CD4-positive, alpha-beta T cell treated with Interleukin-6 at 100 ng/mL for 8 hours (primary cell): ENCODE data around the gene NTRK2.

Source experiments
- DNase-seq: peaks from one replicate; pipeline ENCODE4 v3.0.0-alpha.2; 2020; ENCODE audit warnings: mixed read lengths, low spot score

NTRK2 gene

DNA sequence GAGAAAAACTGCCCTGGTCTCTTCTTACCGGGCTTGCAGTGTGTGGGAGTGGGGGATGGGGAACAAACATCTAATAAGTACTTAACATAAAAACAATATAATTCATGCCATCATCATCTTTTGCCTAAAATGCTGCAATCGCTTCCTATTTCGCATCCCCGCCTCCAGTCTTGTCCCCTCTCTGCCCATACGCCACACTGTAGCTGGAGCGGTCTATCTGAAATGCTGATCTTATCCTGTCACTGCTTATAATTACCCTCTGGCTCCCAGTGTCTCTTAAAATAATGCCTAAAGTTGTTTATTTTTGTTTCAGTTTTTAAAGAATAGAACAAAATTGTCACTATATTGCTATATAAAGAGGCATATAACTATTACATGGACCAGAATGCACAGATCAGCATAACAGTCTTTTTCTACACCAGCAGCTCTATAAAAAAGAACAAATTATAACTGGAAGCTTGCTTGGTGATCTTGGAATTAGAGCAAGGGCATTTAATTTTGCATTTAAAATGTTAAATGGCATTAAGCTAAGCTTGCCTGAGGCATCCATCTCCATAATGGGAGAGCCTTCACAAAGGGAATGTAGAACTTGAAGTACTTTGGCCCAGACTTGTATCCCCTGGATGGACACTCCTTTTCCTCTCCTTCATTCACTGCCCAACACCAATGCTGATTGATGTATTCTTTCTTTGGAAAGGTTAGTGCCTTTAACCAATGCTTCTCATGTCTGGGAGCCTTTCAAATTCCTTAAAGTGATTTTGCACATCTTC, 12.2 kb downstream of the NTRK2 start:
- DNase-seq: no peak

DNA sequence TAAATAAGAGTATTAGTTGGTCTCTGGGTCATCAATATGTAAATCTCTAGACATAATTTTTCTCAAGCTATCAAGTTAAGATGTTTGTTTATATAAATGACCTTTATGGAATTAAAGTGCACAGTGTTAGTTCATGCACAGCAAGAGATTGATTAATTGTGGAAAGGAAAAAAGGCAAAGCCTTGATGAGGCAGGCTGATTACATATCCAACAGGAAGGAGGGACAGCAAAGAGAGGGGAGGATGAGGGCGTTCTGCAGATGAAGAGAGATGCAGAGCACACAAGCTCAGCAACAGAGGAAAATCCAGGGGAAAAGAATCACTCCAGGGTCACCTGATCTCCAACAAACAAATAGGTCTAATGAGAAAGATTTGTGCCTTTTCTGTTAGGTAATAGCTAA, 16.5 kb downstream of the NTRK2 start:
- DNase-seq: no peak

- no peak for DNase-seq
Observed at GRCh38 chr9:84688956-84689355, 19.4 kb downstream of the NTRK2 start.

- no peak for DNase-seq
Observed at GRCh38 chr9:84691634-84692033, 22.1 kb downstream of the NTRK2 start.

DNA sequence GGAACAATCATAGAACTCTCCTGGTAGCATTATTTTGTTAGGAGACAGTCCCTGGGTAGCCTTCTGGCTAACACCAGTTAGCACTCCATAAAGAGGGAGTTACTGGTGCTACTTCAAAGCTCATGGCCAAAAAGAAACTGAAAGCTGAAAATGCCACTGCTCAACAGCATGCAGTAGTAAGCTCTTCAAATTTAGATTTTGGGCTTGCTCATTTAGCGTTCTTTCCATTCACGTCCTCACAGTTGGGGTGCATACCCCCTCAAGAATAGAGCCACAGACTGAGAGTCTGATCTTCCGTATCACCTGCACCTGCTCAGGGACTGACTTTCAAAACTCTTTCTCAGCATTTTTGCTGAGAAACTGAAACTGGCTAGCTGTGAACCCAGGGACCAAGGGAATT, 24.7 kb downstream of the NTRK2 start:
- no peak for DNase-seq

DNA sequence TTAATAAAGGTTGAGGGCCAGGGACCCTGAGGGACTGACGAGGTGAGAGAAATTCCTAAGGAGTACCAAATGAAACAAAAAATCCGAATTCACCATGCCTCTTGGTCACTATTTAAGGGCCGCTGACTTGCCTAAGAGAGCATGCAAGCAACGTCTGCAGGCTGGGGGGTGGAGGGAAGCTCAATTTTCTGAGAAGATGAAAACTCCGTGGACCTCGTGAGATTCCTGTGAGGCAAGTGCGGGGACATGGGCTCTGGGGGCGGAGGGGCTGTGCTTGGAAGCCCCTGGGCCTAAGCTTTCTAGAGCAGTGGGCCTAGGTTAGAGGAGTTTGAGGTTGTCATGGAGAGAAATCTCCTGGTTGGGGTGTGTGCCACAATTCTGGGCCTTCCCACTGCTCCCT, 27.5 kb downstream of the NTRK2 start:
- no peak for DNase-seq

DNA sequence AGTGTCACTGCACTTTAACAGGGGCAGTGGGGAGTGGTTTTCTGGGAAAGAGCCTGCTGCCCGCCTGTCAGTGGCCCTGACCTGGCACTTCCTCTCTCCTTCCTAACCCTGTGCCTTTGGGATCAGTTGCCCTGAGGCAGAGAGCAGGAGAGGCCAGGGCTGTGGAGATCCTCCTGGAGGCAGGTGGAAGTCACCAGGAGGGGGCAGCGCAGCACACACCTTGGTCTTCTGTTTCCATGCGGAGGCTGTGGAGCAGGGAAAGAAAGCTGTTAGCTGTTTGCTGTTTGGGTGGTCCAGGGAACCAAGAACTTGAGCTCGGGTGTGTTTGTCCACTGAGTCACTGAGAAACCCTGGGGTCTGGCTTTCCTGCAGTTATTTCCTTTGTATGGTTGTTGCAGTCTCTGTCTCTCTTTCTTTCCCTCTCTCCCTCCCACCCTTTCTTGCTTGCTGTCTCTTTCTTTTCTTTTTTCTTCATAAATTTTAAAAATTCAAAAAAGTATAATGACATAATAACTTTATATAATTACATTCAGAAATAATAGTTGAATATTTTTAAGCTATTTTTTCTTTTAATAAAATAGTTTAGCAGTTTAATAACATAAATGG, 28.1 kb downstream of the NTRK2 start:
- DNase-seq: peak; percentile 6

DNA sequence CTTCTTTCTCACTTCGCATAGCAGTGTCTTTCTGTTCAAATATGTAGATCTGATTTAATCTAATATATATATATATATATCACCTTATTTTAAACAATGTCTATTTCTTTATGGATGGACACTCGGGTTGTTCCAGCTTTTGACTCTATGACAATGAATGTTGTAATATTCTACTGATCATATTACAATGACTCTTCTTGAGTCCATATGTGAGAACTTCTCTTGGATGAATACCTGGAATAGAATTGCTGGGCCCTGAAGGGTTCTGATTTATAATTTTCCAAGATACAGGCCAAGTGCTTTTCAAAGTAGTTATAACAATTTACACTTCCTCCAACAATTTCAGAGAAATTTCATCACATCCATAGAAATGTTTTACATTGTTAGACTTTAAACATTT, 28.8 kb downstream of the NTRK2 start:
- no peak for DNase-seq

GRCh38 chr9:84699984-84700383, 30.5 kb downstream of the NTRK2 start:
- DNase-seq: no peak

GRCh38 chr9:84701801-84702200, 32.3 kb downstream of the NTRK2 start:
- DNase-seq: no peak

- DNase-seq: no peak
Observed at GRCh38 chr9:84702471-84702870, 32.9 kb downstream of the NTRK2 start.

DNA sequence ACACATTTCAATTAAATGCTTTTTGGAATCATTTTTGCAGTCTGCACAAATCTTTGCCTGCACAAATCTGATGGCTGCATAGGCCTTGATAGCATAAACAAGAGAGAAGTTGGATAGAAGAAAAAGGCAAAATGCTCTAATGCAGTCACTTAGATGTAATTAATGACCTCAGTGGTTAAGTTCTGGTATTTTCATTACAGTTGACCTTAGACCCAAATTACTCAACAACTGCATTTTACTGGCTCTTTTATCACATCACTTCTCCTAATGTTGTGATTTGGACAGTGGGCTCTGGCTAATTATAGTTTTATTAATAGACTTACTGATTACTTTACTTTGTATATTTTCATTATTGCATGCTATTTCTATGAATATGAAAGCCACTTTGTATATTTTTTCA, 34.3 kb downstream of the NTRK2 start:
- no peak for DNase-seq

GRCh38 chr9:84705128-84705527, 35.6 kb downstream of the NTRK2 start:
- DNase-seq: no peak

DNA sequence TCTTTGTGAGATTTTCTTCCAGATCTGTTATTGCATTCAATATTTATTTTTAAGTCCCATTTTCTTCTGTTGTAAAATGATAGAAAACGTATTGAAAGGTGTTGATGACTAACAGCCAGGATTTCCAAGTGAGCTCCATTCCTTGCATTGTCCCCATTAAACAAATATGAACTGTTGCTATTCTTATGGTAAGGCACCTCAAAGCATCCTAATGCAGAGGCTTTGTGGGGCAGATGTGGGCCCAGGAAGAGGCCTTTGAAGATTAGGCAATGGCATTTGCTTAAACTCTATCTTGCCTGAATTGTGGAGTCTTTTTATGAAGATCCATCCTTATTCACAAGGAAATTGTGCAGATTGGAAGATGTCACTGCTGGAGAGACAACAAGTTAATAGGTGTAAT, 38.9 kb downstream of the NTRK2 start:
- no peak for DNase-seq

DNA sequence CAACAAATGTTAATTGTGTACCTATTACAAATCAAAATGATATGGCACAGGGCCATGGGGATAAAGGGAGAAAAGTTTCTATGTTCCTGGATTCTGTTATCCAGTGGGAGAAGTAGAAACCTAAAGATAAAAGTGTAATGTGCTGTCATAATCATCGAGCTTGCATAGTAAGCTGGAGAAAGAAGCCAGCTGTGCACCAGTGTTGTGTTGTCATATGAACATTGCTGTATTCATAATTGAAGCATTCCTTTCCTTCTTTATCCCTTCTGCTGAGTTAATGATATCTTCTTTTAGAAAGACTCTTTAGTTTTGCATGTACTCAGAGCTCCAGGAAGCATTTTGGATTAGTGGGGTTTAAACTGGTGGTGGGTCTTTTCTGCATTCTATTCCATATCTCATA, 39.5 kb downstream of the NTRK2 start:
- no peak for DNase-seq

- no peak for DNase-seq
Observed at GRCh38 chr9:84710701-84711397, 41.3 kb downstream of the NTRK2 start.

DNA sequence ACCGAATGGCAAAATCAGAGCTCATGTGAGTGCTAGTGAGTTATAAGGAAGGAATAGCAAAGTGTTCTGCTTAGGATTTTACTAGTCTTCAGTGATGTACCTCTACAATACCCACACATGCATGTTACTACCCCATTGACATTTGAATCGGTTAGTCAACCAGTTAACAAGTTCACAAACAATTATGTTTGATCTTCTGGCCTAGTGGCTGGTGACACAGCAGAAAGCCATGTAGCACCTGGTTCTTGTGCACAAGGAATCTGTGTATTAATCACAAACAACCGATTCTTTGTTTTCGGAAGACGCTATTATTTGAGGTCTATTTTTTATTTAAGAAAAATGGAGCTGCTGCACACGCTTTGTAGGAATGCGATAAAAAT, 41.9 kb downstream of the NTRK2 start:
- DNase-seq: no peak

- DNase-seq: no peak
Observed at GRCh38 chr9:84711936-84712335, 42.4 kb downstream of the NTRK2 start.

- DNase-seq: no peak
Observed at GRCh38 chr9:84716217-84716616, 46.7 kb downstream of the NTRK2 start.

- DNase-seq: no peak
Observed at GRCh38 chr9:84718476-84718875, 48.9 kb downstream of the NTRK2 start.

DNA sequence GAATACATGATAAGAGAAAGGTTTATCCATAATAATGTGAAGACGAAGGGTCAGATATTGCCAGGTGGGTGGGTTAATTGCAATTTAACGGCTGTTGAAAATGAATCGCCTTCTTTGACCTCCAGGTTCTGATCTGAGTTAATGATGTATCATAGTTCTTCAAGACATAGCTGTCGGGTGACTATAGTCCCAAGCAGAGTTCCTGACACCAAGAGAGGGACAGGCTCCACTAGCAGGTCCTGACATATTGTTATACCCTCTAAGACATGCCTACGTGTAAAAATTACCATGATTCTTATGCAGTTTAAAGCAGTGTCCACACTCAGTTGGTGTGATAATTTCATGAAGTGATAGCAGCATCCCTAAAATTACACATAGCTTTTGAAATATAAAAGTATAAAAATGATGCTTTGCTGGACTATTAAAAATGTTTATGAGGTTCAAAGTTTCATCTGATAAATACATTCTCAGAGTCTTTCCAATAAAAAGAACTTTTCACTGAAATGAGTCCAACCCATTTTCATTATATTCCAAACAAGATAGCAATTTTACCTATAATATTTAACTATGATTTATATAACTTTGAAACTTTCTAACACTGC, 53.0 kb downstream of the NTRK2 start:
- no peak for DNase-seq

- DNase-seq: no peak
Observed at GRCh38 chr9:84723426-84723825, 53.9 kb downstream of the NTRK2 start.

DNA sequence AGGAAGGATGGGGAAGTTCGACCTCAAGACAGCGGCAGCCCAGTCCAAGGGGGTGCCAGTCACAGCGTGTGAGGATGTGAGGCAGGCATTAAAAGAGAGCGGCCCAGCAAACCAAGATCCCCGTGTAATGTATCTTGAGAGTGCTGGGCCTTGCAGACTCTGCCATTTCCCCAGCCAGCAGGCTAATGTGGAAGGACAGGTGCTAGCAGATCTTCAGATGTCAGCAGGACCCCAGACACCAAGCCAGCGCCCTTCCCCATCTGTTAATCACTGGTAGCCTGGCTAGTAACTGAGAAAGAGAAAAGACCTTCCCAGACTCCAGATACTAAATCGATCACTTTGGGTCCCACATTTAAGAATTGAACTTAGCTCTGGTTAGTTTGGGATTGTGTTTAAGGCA, 62.2 kb downstream of the NTRK2 start:
- DNase-seq: no peak
